Measurements from ENCODE around the gene CDH22.

Gene CDH22

GRCh38 chr20:46139908-46140482 lies 168.3 kb downstream of the CDH22 start:
- DNase-seq (ENCODE audit: low spot score) = no peak

GRCh38 chr20:46139266-46139889 lies 168.9 kb downstream of the CDH22 start:
- no peak for DNase-seq (ENCODE audit: low spot score)

- DNase-seq (ENCODE audit: low spot score) = no peak
Observed at GRCh38 chr20:46137816-46138215, 170.5 kb downstream of the CDH22 start.

- no peak for DNase-seq (ENCODE audit: low spot score)
Observed at GRCh38 chr20:46135856-46136633, 172.3 kb downstream of the CDH22 start.

GRCh38 chr20:46134716-46135115 lies 173.6 kb downstream of the CDH22 start:
- no peak for DNase-seq (ENCODE audit: low spot score)

- DNase-seq (ENCODE audit: low spot score) = no peak
Observed at GRCh38 chr20:46133886-46134654, 174.2 kb downstream of the CDH22 start.

GRCh38 chr20:46132705-46133120 lies 175.6 kb downstream of the CDH22 start:
- peak; percentile 76 for DNase-seq (ENCODE audit: low spot score)

- DNase-seq (ENCODE audit: low spot score) = no peak
Observed at GRCh38 chr20:46131396-46131795, 176.9 kb downstream of the CDH22 start.

- DNase-seq (ENCODE audit: low spot score) = no peak
Observed at GRCh38 chr20:46130534-46130933, 177.8 kb downstream of the CDH22 start.

- DNase-seq (ENCODE audit: low spot score) = no peak
Observed at GRCh38 chr20:46129955-46130481, 178.3 kb downstream of the CDH22 start.

GRCh38 chr20:46128310-46129151 lies 179.8 kb downstream of the CDH22 start:
- DNase-seq (ENCODE audit: low spot score) = no peak

GRCh38 chr20:46127396-46128010 lies 180.8 kb downstream of the CDH22 start:
- no peak for DNase-seq (ENCODE audit: low spot score)

- no peak for DNase-seq (ENCODE audit: low spot score)
Observed at GRCh38 chr20:46126440-46127056, 181.8 kb downstream of the CDH22 start.
